HG03571 (cell line): ENCODE data around the gene LRRC2.
"Not testable (repeated sequence)": the region's sequence is repeated elsewhere in the genome, so short reads cannot be mapped to it uniquely, and the experiment has no call there.

Source experiments
- ATAC-seq: cut with Tn5 transposase; IDR thresholded peaks from one replicate; pipeline ENCODE4 v1.9.1; 2021; ENCODE audit not compliant: unreplicated experiment

LRRC2 gene, protein sequence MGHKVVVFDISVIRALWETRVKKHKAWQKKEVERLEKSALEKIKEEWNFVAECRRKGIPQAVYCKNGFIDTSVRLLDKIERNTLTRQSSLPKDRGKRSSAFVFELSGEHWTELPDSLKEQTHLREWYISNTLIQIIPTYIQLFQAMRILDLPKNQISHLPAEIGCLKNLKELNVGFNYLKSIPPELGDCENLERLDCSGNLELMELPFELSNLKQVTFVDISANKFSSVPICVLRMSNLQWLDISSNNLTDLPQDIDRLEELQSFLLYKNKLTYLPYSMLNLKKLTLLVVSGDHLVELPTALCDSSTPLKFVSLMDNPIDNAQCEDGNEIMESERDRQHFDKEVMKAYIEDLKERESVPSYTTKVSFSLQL

GRCh38 chr3:46566040-46566641 lies at the start of gene LRRC2:
Gene LRRC2, minus strand, starts transcription at chr3:46566302. Its CDS starts 14,711 bp downstream, at chr3:46551591.
- no peak for ATAC-seq

GRCh38 chr3:46615050-46615775 lies 49.1 kb upstream of the LRRC2 start:
- ATAC-seq: no peak

GRCh38 chr3:46614431-46614830 lies 48.3 kb upstream of the LRRC2 start:
- no peak for ATAC-seq

DNA sequence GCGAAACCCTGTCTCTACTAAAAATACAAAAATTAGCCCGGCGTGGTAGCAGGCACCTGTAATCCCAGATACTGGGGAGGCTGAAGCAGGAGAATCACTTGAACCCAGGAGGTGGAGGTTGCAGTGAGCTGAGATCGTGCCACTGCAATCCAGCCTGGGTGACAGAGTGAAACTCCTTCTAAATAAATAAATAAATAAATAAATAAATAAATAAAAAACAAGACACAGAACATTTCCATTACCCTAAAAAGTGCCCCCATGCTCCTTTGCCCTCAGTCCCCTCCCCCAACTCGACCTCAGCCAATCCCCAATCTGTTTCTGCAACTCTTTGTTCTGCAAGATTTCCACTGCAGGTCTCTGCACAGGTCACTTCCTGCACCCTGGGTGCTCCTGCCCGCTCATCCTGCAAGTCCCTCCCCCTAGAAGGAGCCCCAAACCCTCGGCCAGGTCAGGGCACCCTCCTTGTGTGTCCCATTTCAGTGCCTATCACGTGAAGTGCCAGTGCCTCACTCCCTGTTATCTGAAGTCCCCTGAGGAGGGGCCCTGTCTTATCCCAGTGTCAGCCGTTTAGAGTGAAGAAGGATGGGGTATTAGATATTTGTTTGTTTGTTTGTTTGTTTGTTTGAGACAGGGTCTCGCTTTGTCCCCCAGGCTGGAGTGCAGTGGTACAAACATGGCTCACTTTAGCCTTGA lies 47.4 kb upstream of the LRRC2 start:
- no peak for ATAC-seq

- no peak for ATAC-seq
Measured at GRCh38 chr3:46612324-46612723, 46.2 kb upstream of the LRRC2 start, which contains the start of gene FAM240A. Gene FAM240A, plus strand, starts transcription at chr3:46612525. Its CDS starts 159 bp downstream, at chr3:46612684.

GRCh38 chr3:46609944-46610722 lies 44.0 kb upstream of the LRRC2 start:
- no peak for ATAC-seq

GRCh38 chr3:46609212-46609721 lies 43.2 kb upstream of the LRRC2 start:
- no peak for ATAC-seq

DNA sequence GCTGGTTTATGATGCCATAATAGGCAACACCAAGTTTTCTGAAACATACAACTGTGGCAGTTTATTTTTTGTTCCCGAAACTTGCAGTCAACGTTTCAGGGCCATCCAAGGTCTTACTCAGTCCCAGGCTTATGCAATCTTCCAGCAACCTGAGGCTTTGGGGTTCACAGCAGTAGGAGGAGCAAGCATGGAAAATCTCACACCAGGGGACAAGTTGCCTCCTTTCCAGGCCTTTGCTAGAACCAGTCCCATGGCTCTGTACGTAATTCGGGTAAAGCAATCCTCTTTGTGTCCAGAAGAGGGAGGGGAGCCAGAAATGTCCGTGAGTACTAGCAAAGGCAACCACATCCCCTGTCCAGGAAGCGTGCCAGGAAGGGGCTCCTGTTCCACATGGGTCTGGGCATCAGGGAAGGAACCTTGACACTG lies 41.5 kb upstream of the LRRC2 start:
- ATAC-seq: no peak

DNA sequence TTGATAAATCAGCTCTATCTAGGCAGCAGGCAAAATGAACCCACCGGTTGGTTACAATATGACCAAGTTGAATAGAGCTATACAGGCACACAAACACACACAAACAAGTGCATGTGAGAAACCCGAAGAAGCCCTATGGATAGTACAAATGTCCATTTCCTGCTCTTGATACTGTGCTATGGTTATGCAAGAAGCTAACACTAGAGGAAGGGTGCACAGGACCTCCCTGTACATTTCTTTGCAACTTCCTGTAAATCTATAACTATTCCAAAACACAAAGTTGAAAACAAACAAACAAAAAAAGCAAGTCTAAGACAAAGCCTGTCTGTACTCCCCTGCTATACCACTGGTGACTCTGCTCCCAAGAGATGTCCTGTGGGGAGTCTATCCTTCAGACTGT lies 38.0 kb upstream of the LRRC2 start:
- ATAC-seq: no peak

DNA sequence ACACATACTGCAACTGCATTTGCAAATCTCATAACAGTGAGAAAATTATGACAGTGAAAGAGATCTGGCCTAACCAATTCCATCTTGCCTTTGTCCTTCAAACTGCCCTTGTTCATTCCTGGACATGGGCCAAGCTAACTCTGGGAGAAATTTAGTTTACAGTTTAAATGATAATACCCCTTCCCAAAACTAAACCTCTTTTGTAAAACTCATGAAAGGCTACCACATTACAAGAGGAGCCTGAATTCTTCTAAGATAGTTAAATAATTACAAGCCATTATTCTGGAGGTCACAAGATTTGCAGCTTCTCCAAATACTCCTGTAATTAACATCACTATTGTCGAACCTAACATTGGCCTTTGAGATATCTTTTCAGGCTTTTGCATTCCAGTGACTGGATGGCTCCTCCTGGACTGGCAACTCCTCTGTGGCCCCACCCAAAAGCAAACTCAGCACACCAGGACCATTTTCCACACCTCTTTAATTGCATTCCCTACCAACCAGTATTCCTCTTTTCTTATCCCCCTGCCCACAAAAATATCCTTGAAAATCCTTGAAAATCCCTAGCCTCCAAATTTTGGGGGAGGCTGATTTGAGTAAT lies 37.4 kb upstream of the LRRC2 start:
- no peak for ATAC-seq

GRCh38 chr3:46599590-46599989 lies 33.5 kb upstream of the LRRC2 start:
- ATAC-seq: no peak

DNA sequence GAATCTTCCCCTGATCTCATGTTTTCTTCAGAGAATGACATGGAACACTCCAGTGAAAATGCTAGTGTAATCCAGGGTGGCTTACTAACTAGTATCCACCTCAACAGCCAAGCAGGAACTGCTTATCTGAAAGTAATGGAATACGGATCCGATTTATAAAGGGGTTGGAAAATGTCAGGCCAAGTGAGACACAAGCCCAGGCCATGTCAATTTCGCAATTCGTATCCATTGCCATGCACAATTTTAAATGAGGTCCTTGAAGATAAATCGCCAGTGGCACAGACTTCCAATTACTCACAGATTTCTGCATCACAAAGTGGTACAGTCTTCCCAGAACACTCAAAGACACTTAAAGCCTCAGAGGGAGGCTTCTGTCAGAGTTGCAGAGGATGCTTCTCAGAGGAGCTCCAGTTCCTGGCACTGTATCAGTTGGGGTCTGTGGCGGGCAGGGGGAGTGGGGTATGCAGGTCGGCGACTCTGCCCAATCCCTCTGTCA lies 29.8 kb upstream of the LRRC2 start:
- no peak for ATAC-seq

DNA sequence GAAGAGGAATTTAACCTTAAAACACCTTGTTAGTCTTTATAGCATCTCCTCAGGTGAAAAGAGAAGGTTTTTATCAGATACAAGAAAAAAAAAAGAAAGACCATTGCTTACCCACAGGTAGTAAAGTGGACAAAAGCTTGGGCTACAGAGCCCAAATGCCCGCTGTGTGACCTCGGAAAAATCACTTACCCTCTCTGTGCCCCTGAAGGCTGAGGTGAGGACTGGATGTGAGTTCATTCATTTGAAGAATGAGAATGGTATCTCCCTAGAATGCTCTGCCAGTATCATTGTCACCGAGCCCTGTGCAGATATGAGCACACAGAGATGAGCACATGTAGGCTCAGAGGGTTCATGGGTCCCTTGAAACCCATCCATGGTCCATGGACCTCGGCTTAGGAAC lies 28.6 kb upstream of the LRRC2 start:
- no peak for ATAC-seq

GRCh38 chr3:46593979-46594378 lies 27.9 kb upstream of the LRRC2 start:
- no peak for ATAC-seq

GRCh38 chr3:46593274-46593862 lies 27.3 kb upstream of the LRRC2 start:
- no peak for ATAC-seq

GRCh38 chr3:46587268-46587667 lies 21.2 kb upstream of the LRRC2 start:
- not testable (repeated sequence) for ATAC-seq

GRCh38 chr3:46586738-46587246 lies 20.7 kb upstream of the LRRC2 start:
- no peak for ATAC-seq

DNA sequence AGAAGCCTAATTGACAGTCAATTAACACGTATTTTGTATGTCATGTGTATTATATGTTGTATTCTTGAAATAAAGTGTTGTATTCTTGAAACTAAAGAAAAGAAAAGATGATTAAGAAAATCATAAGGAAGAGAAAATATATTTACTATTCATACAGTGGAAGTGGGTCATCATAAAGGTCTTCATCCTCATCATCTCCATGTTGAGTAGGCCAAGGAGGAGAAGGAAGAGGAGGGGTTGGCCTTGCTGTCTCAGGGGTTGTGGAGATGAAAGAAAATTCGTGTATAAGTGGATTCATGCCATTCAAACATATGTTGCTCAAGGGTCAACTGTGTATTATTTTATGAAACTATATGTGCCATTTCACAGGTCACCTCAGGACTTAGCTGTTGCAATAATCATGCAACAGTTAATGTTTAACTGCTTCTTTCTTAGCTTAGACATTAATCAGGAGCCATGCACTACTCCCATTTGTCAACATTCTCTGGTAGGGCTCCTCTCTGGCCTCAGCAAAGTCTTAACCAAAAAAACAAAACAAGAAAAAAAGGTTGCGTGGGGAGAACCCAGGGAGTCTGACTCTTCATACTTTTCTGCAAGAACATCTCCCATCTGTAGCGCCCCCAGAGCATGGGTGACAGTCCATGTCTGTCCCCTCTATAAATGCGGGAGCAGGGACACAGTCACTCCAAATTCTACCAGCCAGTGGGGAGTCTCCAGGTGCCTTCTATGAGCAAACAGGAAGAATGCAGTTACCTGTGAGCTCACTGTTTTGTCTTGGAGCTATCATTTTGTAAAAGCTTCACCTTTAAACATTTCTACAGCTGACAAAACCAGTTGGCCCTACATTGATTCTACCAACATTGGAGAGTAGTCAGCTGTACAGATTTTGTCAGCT lies 19.9 kb upstream of the LRRC2 start:
- no peak for ATAC-seq
